ENCODE measurements around the gene CYLD. TPM values are rescaled to one million over a fixed set of nuclear protein-coding genes. Genes with fewer than 3 reads are reported as not detected.
A peak's percentile ranks its signal among the peaks of the same experiment; 100 is the strongest.

The CYLD gene
- total RNA-seq, 1 donor from 2014 or later, result 27.9 TPM

- Histone ChIP-seq H3K36me3 (ENCODE audit: control insufficient read depth, insufficient read depth, low read length) (no peaks in the 10 kb centered on the region), H3K4me3 (ENCODE audit: low read depth, low read length) (no peak overlapping the region), H3K27me3 (ENCODE audit: control insufficient read depth, insufficient read depth, low read length) (no peaks in the 10 kb centered on the region)
- no peak for TF ChIP-seq CTCF (IDR thresholded peaks at IDR 0.05; ENCODE audit: insufficient read depth, low read length, severe bottlenecking)
- no peak for DNase-seq (ENCODE audit: low read depth)
- no peak for FAIRE-seq
Measured at GRCh38 chr16:50767197-50767596, 25.3 kb downstream of the CYLD start.

GRCh38 chr16:50771366-50771765, 29.5 kb downstream of the CYLD start:
- no peak for TF ChIP-seq CTCF (IDR thresholded peaks at IDR 0.05; ENCODE audit: insufficient read depth, low read length, severe bottlenecking)
- H3K36me3 ChIP-seq (ENCODE audit: control insufficient read depth, insufficient read depth, low read length), result no peaks in the 10 kb centered on the region
- DNase-seq (ENCODE audit: low read depth) (peak; percentile 76), FAIRE-seq (no peak)
- no peaks in the 10 kb centered on the region for H3K27me3 ChIP-seq (ENCODE audit: control insufficient read depth, insufficient read depth, low read length)
- H3K4me3 ChIP-seq (ENCODE audit: low read depth, low read length), result no peak overlapping the region

- Histone ChIP-seq H3K36me3 (ENCODE audit: control insufficient read depth, insufficient read depth, low read length) (no peaks in the 10 kb centered on the region), H3K27me3 (ENCODE audit: control insufficient read depth, insufficient read depth, low read length) (no peaks in the 10 kb centered on the region), H3K4me3 (ENCODE audit: low read depth, low read length) (no peak overlapping the region)
- no peak for TF ChIP-seq CTCF (IDR thresholded peaks at IDR 0.05; ENCODE audit: insufficient read depth, low read length, severe bottlenecking)
- DNase-seq (ENCODE audit: low read depth) (no peak), FAIRE-seq (no peak)
Measured at GRCh38 chr16:50774405-50774804, 32.5 kb downstream of the CYLD start.

GRCh38 chr16:50774960-50775359, 33.1 kb downstream of the CYLD start:
- Histone ChIP-seq H3K27me3 (ENCODE audit: control insufficient read depth, insufficient read depth, low read length) (no peaks in the 10 kb centered on the region), H3K36me3 (ENCODE audit: control insufficient read depth, insufficient read depth, low read length) (peaks cover 4% of the 10 kb centered on the region), H3K4me3 (ENCODE audit: low read depth, low read length) (no peak overlapping the region)
- DNase-seq (ENCODE audit: low read depth) (no peak), FAIRE-seq (no peak)
- no peak for TF ChIP-seq CTCF (IDR thresholded peaks at IDR 0.05; ENCODE audit: insufficient read depth, low read length, severe bottlenecking)

- DNase-seq (ENCODE audit: low read depth) (no peak), FAIRE-seq (no peak)
- no peak for TF ChIP-seq CTCF (IDR thresholded peaks at IDR 0.05; ENCODE audit: insufficient read depth, low read length, severe bottlenecking)
- Histone ChIP-seq H3K27me3 (ENCODE audit: control insufficient read depth, insufficient read depth, low read length) (no peaks in the 10 kb centered on the region), H3K4me3 (ENCODE audit: low read depth, low read length) (no peak overlapping the region), H3K36me3 (ENCODE audit: control insufficient read depth, insufficient read depth, low read length) (peaks cover 4% of the 10 kb centered on the region)
Measured at GRCh38 chr16:50776037-50776436, 34.2 kb downstream of the CYLD start.
